H1 (cell line): ENCODE measurements around the gene MCF2L2. TPM values are rescaled to one million over a fixed set of nuclear protein-coding genes. Genes with fewer than 3 reads are reported as not detected.

Experiments used
- CREB1 ChIP-seq: IDR thresholded peaks from 2 replicates; pipeline ENCODE4 v1.6.1; 2012; ENCODE audit warnings: inconsistent platforms
- EZH2 ChIP-seq: fragments of 200-600 bp; sonication (generic); IDR thresholded peaks from 2 replicates; pipeline ENCODE4 v1.7.1; 2012; ENCODE audit warnings: low read depth, mild to moderate bottlenecking, moderate library complexity, low read length, inconsistent platforms; ENCODE audit not compliant: severe bottlenecking
- RFX5 ChIP-seq: IDR thresholded peaks from 2 replicates; pipeline ENCODE4 v1.6.1; 2011; ENCODE audit warnings: low read depth, low read length, improper control_type of control experiment, borderline replicate concordance
- RXRA ChIP-seq: IDR thresholded peaks from 2 replicates; pipeline ENCODE4 v1.6.1; 2011; ENCODE audit warnings: low read depth, mild to moderate bottlenecking, low read length, moderate library complexity; ENCODE audit not compliant: insufficient read depth
- USF2 ChIP-seq: IDR thresholded peaks from 2 replicates; pipeline ENCODE4 v1.6.1; 2011; ENCODE audit warnings: low read length, improper control_type of control experiment
- polyA plus RNA-seq, 7 experiments: library from polyadenylated mRNA; depleted of rRNA in 3 of 7; stranded (reverse) in 5 of 7; unstranded in 2 of 7; fragments of >200 nt in 5 of 7; fragments of 200-250 nt in 2 of 7; gene quantifications; 1 replicate in 5 of 7; 2 replicates in 1 of 7; 4 replicates in 1 of 7; pipeline versions ENCODE4 v1.2.1 to v1.2.3, GENCODE V29; 2011 to 2013; ENCODE audit warnings: missing spikeins in 2 of 7, mixed read lengths in 2 of 7
- total RNA-seq: library from RNA; stranded (reverse); fragmentation: NEBNext Ultra II Directional; extraction: Animal tissue kit (Norgen Biotek cat#: 25700); gene quantifications from 2 replicates; pipeline ENCODE4 v1.2.1, GENCODE V29; 2021

MCF2L2 gene
- total and polyA plus RNA-seq, 2 of the 8 experiments (the other 6 are each of a cell fraction or from before 2014, with no cell fraction given), result 4.1 to 13.7 TPM

- no peak for TF ChIP-seq EZH2
- no peak for TF ChIP-seq RXRA
- no peak for TF ChIP-seq RFX5
- TF ChIP-seq CREB1, result no peak
- TF ChIP-seq USF2, result no peak
These were observed 242.7 kb downstream of the MCF2L2 start (continued) for GRCh38 chr3:183185696-183186095.
